ENCODE data around the gene ULBP1. TPM values are rescaled to one million over a fixed set of nuclear protein-coding genes. Genes with fewer than 3 reads are reported as not detected.

ULBP1 gene
- total RNA-seq, 1 experiment from 2014 or later, result 1.6 TPM

- DNase-seq, result no peak
- no peak overlapping the region for H3K23ac ChIP-seq (ENCODE audit: insufficient read length, low read depth, low read length)
- H3K27me3 ChIP-seq (ENCODE audit: insufficient read depth, low read length), result peaks cover 49% of the 10 kb centered on the region
- Mint-ChIP-seq H3K4me1 (peaks cover 20 to 25% of the 10 kb centered on the region in 2 experiments), H3K4me3 (peak overlapping the region; percentile 83 to 85), H3K36me3 (ENCODE audit: insufficient read depth in 1 of 3, low read depth in 3 of 3) (peaks cover 0 to 4% (median 0%) of the 10 kb centered on the region in 3 experiments; a peak in 2 of 7 replicates), H3K9me3 (no peaks in the 10 kb centered on the region; a peak in 1 of 5 replicates), H3K27ac (peak overlapping the region in 1 of 3 experiments; percentile 96; a peak in 1 of 7 replicates), H3K27me3 (ENCODE audit: low read depth) (peaks cover 100% of the 10 kb centered on the region)
- peak overlapping the region; percentile 88 for H3K14ac ChIP-seq (ENCODE audit: insufficient read depth, low read length)
- H3T11ph ChIP-seq (ENCODE audit: low read length), result no peak overlapping the region
- no peaks in the 10 kb centered on the region for H3K9me3 ChIP-seq (ENCODE audit: control insufficient read depth, low read depth, low read length)
- no peak overlapping the region for H2BK20ac ChIP-seq (ENCODE audit: low read depth, low read length, poor library complexity, severe bottlenecking)
- no peak overlapping the region for H2BK12ac ChIP-seq (ENCODE audit: insufficient read length, low read depth, low read length)
- no peak overlapping the region for H2BK120ac ChIP-seq (ENCODE audit: low read depth, low read length, poor library complexity, severe bottlenecking)
- no peak overlapping the region for H2AFZ ChIP-seq (ENCODE audit: low read length)
- H4K8ac ChIP-seq (replicated peaks; ENCODE audit: insufficient read length, low read depth, low read length), result no peak overlapping the region
- no peaks in the 10 kb centered on the region for H4K20me1 ChIP-seq (ENCODE audit: control insufficient read depth, insufficient read depth, insufficient read length)
- H3K79me2 ChIP-seq (ENCODE audit: insufficient read depth, low read length), result no peaks in the 10 kb centered on the region
- H3K56ac ChIP-seq (ENCODE audit: insufficient read length, low read depth, low read length), result no peak overlapping the region
- peak overlapping the region; percentile 58 for H3K18ac ChIP-seq (ENCODE audit: insufficient read length, low read depth, low read length)
- H3K4ac ChIP-seq (ENCODE audit: low read depth, low read length), result no peak overlapping the region
- H3K4me1 ChIP-seq (ENCODE audit: insufficient read depth, low read length), result 0 out of 2 replicates have a peak, but pooled peaks cover 2% of the 10 kb centered on the region
- no peak overlapping the region for H3K9ac ChIP-seq (ENCODE audit: extremely low read depth, insufficient read length, low read length)
- H3K79me1 ChIP-seq (ENCODE audit: insufficient read depth, low read depth, low read length, poor library complexity, severe bottlenecking), result no peaks in the 10 kb centered on the region
- no peak overlapping the region for H4K5ac ChIP-seq (ENCODE audit: insufficient read length, low read depth, low read length)
- H4K91ac ChIP-seq (ENCODE audit: insufficient read length, low read depth, low read length), result no peak overlapping the region
- H2BK15ac ChIP-seq (ENCODE audit: low read depth, low read length), result no peak overlapping the region
- H2AK5ac ChIP-seq (ENCODE audit: insufficient read length, low read length), result no peak overlapping the region
- TF ChIP-seq CTCF (conservative IDR thresholded peaks at IDR 0.05), result no peak
- peaks cover 14% of the 10 kb centered on the region for H3K23me2 ChIP-seq (ENCODE audit: insufficient read length, low read depth, low read length, poor library complexity, severe bottlenecking)
- H3K27ac ChIP-seq (ENCODE audit: insufficient read length, low read depth, low read length), result no peak overlapping the region
- H3K4me2 ChIP-seq (ENCODE audit: insufficient read depth, insufficient read length, low read length), result peak overlapping the region; percentile 72
- no peak overlapping the region for H2BK5ac ChIP-seq (ENCODE audit: insufficient read length, low read length)
- no CpG with 5 or more reads among the region's 7 CpGs for WGBS (ENCODE audit: extremely low coverage, insufficient read length, low lambda C conversion rate)
Measured at GRCh38 chr6:149962461-149963211, 1.1 kb upstream of the ULBP1 start.

Data from H9 (cell line).